Natural killer cell treated with Interleukin-12 subunit alpha and Interleukin-12 subunit beta and Interleukin-15 and Interleukin-18, amount 100 ng/mL, for 72 hours (primary cell): ENCODE results near the gene PPARGC1A. TPM values are rescaled to one million over a fixed set of nuclear protein-coding genes. Genes with fewer than 3 reads are reported as not detected.

Experiments used
- ATAC-seq, 2 donors: fragments of 150-1000 bp; cut with Tn5 transposase in 1 of 2; sonication (Bioruptor Pico), chemical (Tn5 transposase) in 1 of 2; 2 replicates each; pipeline ENCODE4 v1.10.0; 2021
- DNase-seq: peaks from one replicate; pipeline ENCODE4 v3.0.0; 2022; ENCODE audit warnings: low spot score
- H3K27ac Mint-ChIP-seq, 2 donors: 1 replicate in 1 of 2; 2 replicates in 1 of 2; pipeline ENCODE4 v1.8.0; 2022; ENCODE audit warnings: mixed read lengths in 2 of 2, mild to moderate bottlenecking in 1 of 2, moderate library complexity in 1 of 2
- H3K27me3 Mint-ChIP-seq, 2 donors: 1 replicate in 1 of 2; 2 replicates in 1 of 2; pipeline ENCODE4 v1.8.0; 2022; ENCODE audit warnings: mixed read lengths in 2 of 2
- H3K36me3 Mint-ChIP-seq: one replicate; pipeline ENCODE4 v1.8.0; 2022; ENCODE audit warnings: mixed read lengths
- H3K4me1 Mint-ChIP-seq, 2 donors: 1 replicate in 1 of 2; 2 replicates in 1 of 2; pipeline ENCODE4 v1.8.0; 2022; ENCODE audit warnings: low read depth in 2 of 2, mixed read lengths in 2 of 2, mild to moderate bottlenecking in 1 of 2
- H3K4me3 Mint-ChIP-seq: one replicate; pipeline ENCODE4 v1.8.0; 2022; ENCODE audit warnings: mixed read lengths
- H3K9me3 Mint-ChIP-seq: 2 replicates; pipeline ENCODE4 v1.8.0; 2022; ENCODE audit warnings: mixed read lengths
- total RNA-seq, 2 donors: library from RNA; stranded (reverse); gene quantifications; one replicate each; pipeline ENCODE4 v1.2.3, GENCODE V29; 2022

Gene PPARGC1A
- total RNA-seq, 2 donors from 2014 or later = not detected

- H3K27ac Mint-ChIP-seq = no peak overlapping the region
- DNase-seq = no peak
- no peaks in the 10 kb centered on the region for H3K36me3 Mint-ChIP-seq
- no peaks in the 10 kb centered on the region for H3K4me1 Mint-ChIP-seq
- H3K9me3 Mint-ChIP-seq = peaks cover 8% of the 10 kb centered on the region
- no peak overlapping the region for H3K4me3 Mint-ChIP-seq
- no peak for ATAC-seq
- H3K27me3 Mint-ChIP-seq = no peaks in the 10 kb centered on the region
Measured at GRCh38 chr4:23856630-23857029, 33.2 kb downstream of the PPARGC1A start.

GRCh38 chr4:23855912-23856605 is 33.8 kb downstream of the PPARGC1A start:
- no peaks in the 10 kb centered on the region for H3K27me3 Mint-ChIP-seq
- H3K9me3 Mint-ChIP-seq = peaks cover 8% of the 10 kb centered on the region
- no peaks in the 10 kb centered on the region for H3K4me1 Mint-ChIP-seq
- ATAC-seq (no peak), DNase-seq (no peak)
- no peak overlapping the region for H3K27ac Mint-ChIP-seq
- no peaks in the 10 kb centered on the region for H3K36me3 Mint-ChIP-seq
- H3K4me3 Mint-ChIP-seq = no peak overlapping the region

- Mint-ChIP-seq H3K9me3 (peaks cover 6% of the 10 kb centered on the region), H3K27ac (no peak overlapping the region)
Measured at GRCh38 chr4:23853986-23854660, 35.7 kb downstream of the PPARGC1A start.

GRCh38 chr4:23851464-23851863 is 38.4 kb downstream of the PPARGC1A start:
- Mint-ChIP-seq H3K27ac (no peak overlapping the region), H3K36me3 (no peaks in the 10 kb centered on the region), H3K4me3 (no peak overlapping the region), H3K27me3 (no peaks in the 10 kb centered on the region), H3K4me1 (no peaks in the 10 kb centered on the region), H3K9me3 (peaks cover 4% of the 10 kb centered on the region)
- ATAC-seq (no peak), DNase-seq (no peak)

More at GRCh38 chr4:23853986-23854660, 35.7 kb downstream of the PPARGC1A start:
- Mint-ChIP-seq H3K4me3 (no peak overlapping the region), H3K27me3 (no peaks in the 10 kb centered on the region), H3K36me3 (no peaks in the 10 kb centered on the region), H3K4me1 (no peaks in the 10 kb centered on the region)
- no peak for ATAC-seq
- DNase-seq = no peak

GRCh38 chr4:23847158-23847557 is 42.7 kb downstream of the PPARGC1A start:
- Mint-ChIP-seq H3K36me3 (no peaks in the 10 kb centered on the region), H3K4me3 (no peak overlapping the region), H3K27ac (no peak overlapping the region), H3K27me3 (no peaks in the 10 kb centered on the region), H3K9me3 (no peaks in the 10 kb centered on the region), H3K4me1 (no peaks in the 10 kb centered on the region)
- ATAC-seq = no peak
- DNase-seq = no peak

GRCh38 chr4:23844961-23845360 is 44.9 kb downstream of the PPARGC1A start:
- Mint-ChIP-seq H3K4me1 (no peaks in the 10 kb centered on the region), H3K27ac (no peak overlapping the region), H3K27me3 (no peaks in the 10 kb centered on the region), H3K36me3 (no peaks in the 10 kb centered on the region), H3K9me3 (no peaks in the 10 kb centered on the region), H3K4me3 (no peak overlapping the region)
- no peak for ATAC-seq
- no peak for DNase-seq

GRCh38 chr4:23839279-23839678 is 50.6 kb downstream of the PPARGC1A start:
- ATAC-seq (no peak), DNase-seq (no peak)
- no peak overlapping the region for H3K4me3 Mint-ChIP-seq
- no peaks in the 10 kb centered on the region for H3K36me3 Mint-ChIP-seq
- H3K4me1 Mint-ChIP-seq = no peaks in the 10 kb centered on the region
- peaks cover 2% of the 10 kb centered on the region for H3K9me3 Mint-ChIP-seq
- H3K27ac Mint-ChIP-seq = no peak overlapping the region
- H3K27me3 Mint-ChIP-seq = no peaks in the 10 kb centered on the region

GRCh38 chr4:23838607-23839006 is 51.2 kb downstream of the PPARGC1A start:
- Mint-ChIP-seq H3K36me3 (no peaks in the 10 kb centered on the region), H3K4me3 (no peak overlapping the region), H3K4me1 (no peaks in the 10 kb centered on the region), H3K27me3 (no peaks in the 10 kb centered on the region), H3K9me3 (peaks cover 2% of the 10 kb centered on the region), H3K27ac (no peak overlapping the region)
- DNase-seq (no peak), ATAC-seq (no peak)

- Mint-ChIP-seq H3K27ac (no peak overlapping the region), H3K4me3 (no peak overlapping the region), H3K9me3 (peaks cover 2% of the 10 kb centered on the region), H3K4me1 (no peaks in the 10 kb centered on the region), H3K36me3 (no peaks in the 10 kb centered on the region), H3K27me3 (no peaks in the 10 kb centered on the region)
- ATAC-seq (no peak), DNase-seq (no peak)
Measured at GRCh38 chr4:23838131-23838530, 51.7 kb downstream of the PPARGC1A start.

GRCh38 chr4:23837371-23837770 is 52.5 kb downstream of the PPARGC1A start:
- no peaks in the 10 kb centered on the region for H3K27me3 Mint-ChIP-seq
- no peak for DNase-seq

GRCh38 chr4:23835774-23836478 is 53.9 kb downstream of the PPARGC1A start:
- H3K4me3 Mint-ChIP-seq = no peak overlapping the region
- DNase-seq (no peak), ATAC-seq (no peak)
- no peak overlapping the region for H3K27ac Mint-ChIP-seq
- H3K9me3 Mint-ChIP-seq = peaks cover 6% of the 10 kb centered on the region
- no peaks in the 10 kb centered on the region for H3K36me3 Mint-ChIP-seq
- no peaks in the 10 kb centered on the region for H3K27me3 Mint-ChIP-seq
- no peaks in the 10 kb centered on the region for H3K4me1 Mint-ChIP-seq

More at GRCh38 chr4:23837371-23837770, 52.5 kb downstream of the PPARGC1A start:
- H3K4me1 Mint-ChIP-seq = no peaks in the 10 kb centered on the region
- no peaks in the 10 kb centered on the region for H3K36me3 Mint-ChIP-seq
- ATAC-seq = no peak
- no peak overlapping the region for H3K27ac Mint-ChIP-seq
- peaks cover 2% of the 10 kb centered on the region for H3K9me3 Mint-ChIP-seq
- H3K4me3 Mint-ChIP-seq = no peak overlapping the region

- Mint-ChIP-seq H3K4me1 (no peaks in the 10 kb centered on the region), H3K9me3 (peaks cover 7% of the 10 kb centered on the region), H3K27me3 (no peaks in the 10 kb centered on the region), H3K27ac (no peak overlapping the region), H3K36me3 (no peaks in the 10 kb centered on the region), H3K4me3 (no peak overlapping the region)
- DNase-seq (no peak), ATAC-seq (no peak)
Measured at GRCh38 chr4:23828779-23829178, 61.1 kb downstream of the PPARGC1A start.

GRCh38 chr4:23828020-23828715 is 61.7 kb downstream of the PPARGC1A start:
- DNase-seq (no peak), ATAC-seq (no peak)
- Mint-ChIP-seq H3K27ac (no peak overlapping the region), H3K4me3 (no peak overlapping the region), H3K27me3 (no peaks in the 10 kb centered on the region), H3K9me3 (peaks cover 7% of the 10 kb centered on the region), H3K36me3 (no peaks in the 10 kb centered on the region), H3K4me1 (no peaks in the 10 kb centered on the region)

- no peaks in the 10 kb centered on the region for H3K27me3 Mint-ChIP-seq
- peaks cover 18% of the 10 kb centered on the region for H3K9me3 Mint-ChIP-seq
- no peak for ATAC-seq
- no peaks in the 10 kb centered on the region for H3K36me3 Mint-ChIP-seq
- no peak for DNase-seq
- no peaks in the 10 kb centered on the region for H3K4me1 Mint-ChIP-seq
- no peak overlapping the region for H3K4me3 Mint-ChIP-seq
- H3K27ac Mint-ChIP-seq = no peak overlapping the region
Measured at GRCh38 chr4:23822181-23822580, 67.7 kb downstream of the PPARGC1A start.
